Chondrocyte (in vitro differentiated cells): ENCODE results near the gene PPP2R3C. TPM values are rescaled to one million over a fixed set of nuclear protein-coding genes. Genes with fewer than 3 reads are reported as not detected.
"Not testable (repeated sequence)": the region's sequence is repeated elsewhere in the genome, so short reads cannot be mapped to it uniquely, and the experiment has no call there.

Experiments used
- DNase-seq: peaks from one replicate; pipeline ENCODE4 v3.0.0; 2021; ENCODE audit warnings: mixed read lengths, low spot score
- H3K27ac Mint-ChIP-seq: one replicate; pipeline ENCODE4 v1.8.0; 2021; ENCODE audit warnings: mild to moderate bottlenecking, moderate library complexity, mixed read lengths; ENCODE audit not compliant: unreplicated experiment
- H3K27me3 Mint-ChIP-seq: 2 replicates; pipeline ENCODE4 v1.8.0; 2021; ENCODE audit warnings: low read depth, mixed read lengths
- H3K36me3 Mint-ChIP-seq: 2 replicates; pipeline ENCODE4 v1.8.0; 2021; ENCODE audit warnings: low read depth, mixed read lengths
- H3K4me1 Mint-ChIP-seq: 2 replicates; pipeline ENCODE4 v1.8.0; 2021; ENCODE audit warnings: low read depth, mild to moderate bottlenecking, mixed read lengths
- H3K4me3 Mint-ChIP-seq: one replicate; pipeline ENCODE4 v1.8.0; 2021; ENCODE audit warnings: mild to moderate bottlenecking, moderate library complexity, mixed read lengths; ENCODE audit not compliant: unreplicated experiment
- H3K9me3 Mint-ChIP-seq: 2 replicates; pipeline ENCODE4 v1.8.0; 2021; ENCODE audit warnings: low read depth, mixed read lengths
- CTCF ChIP-seq: fragments of 200-600 bp; sonication (generic); IDR thresholded peaks from 2 replicates; pipeline ENCODE4 v1.5.0; 2021; ENCODE audit warnings: antibody characterized with exemption, mild to moderate bottlenecking, moderate library complexity
- total RNA-seq: library from RNA; stranded (reverse); gene quantifications from 3 replicates; pipeline ENCODE4 v1.2.1, GENCODE V29; 2021

Gene PPP2R3C
- total RNA-seq, 1 donor from 2014 or later, result 37.4 TPM

- Mint-ChIP-seq H3K4me1 (peaks cover 33% of the 10 kb centered on the region), H3K9me3 (no peaks in the 10 kb centered on the region), H3K36me3 (peaks cover 12% of the 10 kb centered on the region), H3K27ac (peak overlapping the region; percentile 96), H3K27me3 (no peaks in the 10 kb centered on the region), H3K4me3 (peak overlapping the region; percentile 2)
- TF ChIP-seq CTCF, result no peak
- DNase-seq, result no peak
These were observed 38.1 kb upstream of the PPP2R3C start for GRCh38 chr14:35159742-35160409.

GRCh38 chr14:35158951-35159653 is 37.3 kb upstream of the PPP2R3C start:
- Mint-ChIP-seq H3K4me1 (peaks cover 33% of the 10 kb centered on the region), H3K27ac (peak overlapping the region; percentile 70), H3K9me3 (no peaks in the 10 kb centered on the region), H3K36me3 (peaks cover 11% of the 10 kb centered on the region), H3K27me3 (no peaks in the 10 kb centered on the region), H3K4me3 (no peak overlapping the region)
- DNase-seq, result no peak
- no peak for TF ChIP-seq CTCF

GRCh38 chr14:35158491-35158890 is 36.7 kb upstream of the PPP2R3C start:
- TF ChIP-seq CTCF, result no peak
- no peak for DNase-seq
- H3K36me3 Mint-ChIP-seq, result peaks cover 11% of the 10 kb centered on the region
- peaks cover 33% of the 10 kb centered on the region for H3K4me1 Mint-ChIP-seq
- no peaks in the 10 kb centered on the region for H3K27me3 Mint-ChIP-seq
- H3K27ac Mint-ChIP-seq, result no peak overlapping the region
- H3K4me3 Mint-ChIP-seq, result no peak overlapping the region
- no peaks in the 10 kb centered on the region for H3K9me3 Mint-ChIP-seq

GRCh38 chr14:35155962-35156361 is 34.2 kb upstream of the PPP2R3C start:
- Mint-ChIP-seq H3K27ac (peak overlapping the region; percentile 55), H3K9me3 (no peaks in the 10 kb centered on the region), H3K4me3 (no peak overlapping the region), H3K4me1 (peaks cover 33% of the 10 kb centered on the region), H3K27me3 (no peaks in the 10 kb centered on the region), H3K36me3 (peaks cover 13% of the 10 kb centered on the region)
- TF ChIP-seq CTCF, result no peak
- DNase-seq, result no peak

- no peak for TF ChIP-seq CTCF
- H3K36me3 Mint-ChIP-seq, result peaks cover 17% of the 10 kb centered on the region
- no peaks in the 10 kb centered on the region for H3K9me3 Mint-ChIP-seq
- H3K27me3 Mint-ChIP-seq, result no peaks in the 10 kb centered on the region
- no peak overlapping the region for H3K4me3 Mint-ChIP-seq
- DNase-seq, result no peak
- H3K27ac Mint-ChIP-seq, result no peak overlapping the region
- peaks cover 14% of the 10 kb centered on the region for H3K4me1 Mint-ChIP-seq
These were observed 32.2 kb upstream of the PPP2R3C start for GRCh38 chr14:35154016-35154415.

- Mint-ChIP-seq H3K36me3 (peaks cover 19% of the 10 kb centered on the region), H3K4me1 (peaks cover 10% of the 10 kb centered on the region)
- not testable (repeated sequence) for DNase-seq, H3K27me3 Mint-ChIP-seq, H3K27ac Mint-ChIP-seq, H3K4me3 Mint-ChIP-seq, H3K9me3 Mint-ChIP-seq
These were observed 30.7 kb upstream of the PPP2R3C start for GRCh38 chr14:35152531-35152930.
